GM18870 (cell line): ENCODE data around the gene NLRP4.

Experiments
- ATAC-seq: cut with Tn5 transposase; IDR thresholded peaks from one replicate; pipeline ENCODE4 v1.9.1; 2021; ENCODE audit warnings: moderate library complexity; ENCODE audit not compliant: unreplicated experiment

NLRP4 gene, protein sequence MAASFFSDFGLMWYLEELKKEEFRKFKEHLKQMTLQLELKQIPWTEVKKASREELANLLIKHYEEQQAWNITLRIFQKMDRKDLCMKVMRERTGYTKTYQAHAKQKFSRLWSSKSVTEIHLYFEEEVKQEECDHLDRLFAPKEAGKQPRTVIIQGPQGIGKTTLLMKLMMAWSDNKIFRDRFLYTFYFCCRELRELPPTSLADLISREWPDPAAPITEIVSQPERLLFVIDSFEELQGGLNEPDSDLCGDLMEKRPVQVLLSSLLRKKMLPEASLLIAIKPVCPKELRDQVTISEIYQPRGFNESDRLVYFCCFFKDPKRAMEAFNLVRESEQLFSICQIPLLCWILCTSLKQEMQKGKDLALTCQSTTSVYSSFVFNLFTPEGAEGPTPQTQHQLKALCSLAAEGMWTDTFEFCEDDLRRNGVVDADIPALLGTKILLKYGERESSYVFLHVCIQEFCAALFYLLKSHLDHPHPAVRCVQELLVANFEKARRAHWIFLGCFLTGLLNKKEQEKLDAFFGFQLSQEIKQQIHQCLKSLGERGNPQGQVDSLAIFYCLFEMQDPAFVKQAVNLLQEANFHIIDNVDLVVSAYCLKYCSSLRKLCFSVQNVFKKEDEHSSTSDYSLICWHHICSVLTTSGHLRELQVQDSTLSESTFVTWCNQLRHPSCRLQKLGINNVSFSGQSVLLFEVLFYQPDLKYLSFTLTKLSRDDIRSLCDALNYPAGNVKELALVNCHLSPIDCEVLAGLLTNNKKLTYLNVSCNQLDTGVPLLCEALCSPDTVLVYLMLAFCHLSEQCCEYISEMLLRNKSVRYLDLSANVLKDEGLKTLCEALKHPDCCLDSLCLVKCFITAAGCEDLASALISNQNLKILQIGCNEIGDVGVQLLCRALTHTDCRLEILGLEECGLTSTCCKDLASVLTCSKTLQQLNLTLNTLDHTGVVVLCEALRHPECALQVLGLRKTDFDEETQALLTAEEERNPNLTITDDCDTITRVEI

DNA sequence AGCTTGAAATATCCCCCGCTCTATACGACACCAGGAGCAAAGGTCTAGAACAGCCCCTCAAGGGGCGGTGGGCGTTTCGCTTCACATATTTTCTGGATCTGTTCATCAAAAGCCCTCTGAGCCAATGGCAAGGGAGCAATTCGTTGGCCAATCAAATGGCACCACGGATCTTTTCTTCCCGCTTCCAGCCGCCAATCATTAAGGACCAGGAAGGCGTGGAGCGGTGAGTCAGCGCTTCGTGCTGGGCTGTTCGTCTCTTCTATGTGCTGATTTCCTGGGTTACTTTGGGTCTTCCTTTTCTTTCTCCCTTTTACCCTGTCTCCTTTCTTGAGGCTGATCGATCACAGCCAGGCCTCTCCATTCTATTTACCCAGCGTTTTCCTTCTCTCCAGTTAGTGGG lies at the start of gene NLRP4:
NLRP4 (plus strand) TSS at position 201 of the 400 bp plus-strand sequence. CDS start 15,541 bp downstream, outside the sequence.
- ATAC-seq = no peak

DNA sequence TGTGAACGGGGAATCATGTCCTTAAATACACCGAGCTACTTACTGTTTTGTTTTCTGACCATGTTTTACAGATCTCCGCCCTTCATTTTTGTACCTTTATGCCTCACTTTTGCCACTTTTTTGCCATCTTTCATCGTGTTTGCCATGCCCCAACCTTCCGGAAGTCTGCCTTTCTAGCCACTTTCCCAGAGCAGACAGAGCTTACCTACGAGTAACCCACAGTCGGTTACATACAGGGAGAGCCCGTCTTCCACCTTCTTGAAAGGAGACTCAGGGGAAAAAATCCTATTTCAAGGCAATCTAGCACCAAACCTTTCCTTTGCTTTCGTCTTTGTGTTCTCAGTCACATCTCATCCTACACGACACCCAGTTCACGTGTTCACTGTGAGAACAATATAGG lies 41.3 kb upstream of the NLRP4 start:
- no peak for ATAC-seq

DNA sequence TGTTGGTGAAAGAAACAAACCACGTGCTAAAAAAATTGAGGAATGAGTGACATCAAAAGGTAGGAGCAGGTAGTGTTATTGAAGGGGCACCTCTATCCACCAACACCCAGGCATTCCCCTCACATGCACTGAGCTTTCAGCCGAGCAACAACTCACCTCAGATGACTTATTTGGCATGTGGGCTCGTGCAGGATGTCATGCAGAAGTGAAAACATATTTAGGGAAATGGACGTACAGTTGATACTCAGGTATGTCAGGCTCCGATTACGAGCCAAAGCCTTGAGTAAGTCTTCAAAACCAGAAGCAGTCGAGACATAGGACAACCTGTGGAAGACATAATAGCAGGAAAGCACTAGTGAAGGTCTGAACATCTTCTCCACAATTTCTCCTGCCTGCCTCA lies 34.9 kb upstream of the NLRP4 start:
- ATAC-seq = no peak

DNA sequence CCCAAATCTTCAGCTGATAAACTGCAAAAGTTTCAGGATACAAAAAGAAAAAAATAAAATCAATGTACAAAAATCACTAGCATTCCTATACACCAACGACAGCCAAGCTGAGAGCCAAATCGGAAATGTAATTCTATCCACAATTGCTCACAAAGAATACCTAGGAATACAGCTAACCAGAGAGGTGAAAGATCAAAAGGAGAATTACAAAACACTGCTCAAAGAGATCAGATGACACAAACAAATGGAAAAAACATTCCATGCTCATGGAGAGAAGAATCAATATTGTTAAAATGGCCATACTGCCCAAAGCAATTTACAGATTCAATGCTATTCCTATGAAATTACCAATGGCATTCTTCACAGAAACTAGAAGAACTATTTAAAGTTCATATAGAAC lies 34.1 kb upstream of the NLRP4 start:
- no peak for ATAC-seq

DNA sequence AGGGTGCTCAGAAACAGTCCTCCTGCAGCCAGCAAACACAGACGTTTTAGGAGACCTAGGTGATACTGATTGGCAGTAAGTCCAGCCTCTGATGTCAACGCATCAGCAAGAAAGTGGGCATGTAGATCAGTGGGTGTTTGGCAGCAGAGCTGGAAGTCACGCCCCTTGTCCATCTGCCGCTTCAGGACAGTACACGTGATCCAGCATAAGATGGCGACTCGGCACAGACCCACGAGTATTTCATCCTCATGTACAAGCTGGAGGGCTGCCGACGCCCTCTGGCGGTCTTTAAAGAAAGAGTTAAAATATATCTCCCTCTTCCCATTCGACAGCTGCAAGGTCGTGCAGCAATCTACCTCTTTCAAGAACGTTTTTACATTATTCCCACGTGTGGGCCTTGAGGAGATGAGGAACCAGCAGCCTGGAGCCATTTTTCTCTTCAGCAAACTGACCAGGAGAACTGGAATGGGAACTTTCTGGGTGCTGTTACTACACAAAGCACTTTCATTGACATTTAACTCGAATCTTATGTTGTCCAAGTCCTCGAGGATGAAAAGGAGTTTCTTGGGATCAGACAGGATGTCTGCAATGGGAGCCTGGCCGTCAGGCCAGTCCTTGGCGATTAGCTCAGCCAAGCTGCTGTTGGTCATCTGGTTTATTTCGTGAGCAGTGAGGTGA lies 26.8 kb upstream of the NLRP4 start:
- no peak for ATAC-seq

DNA sequence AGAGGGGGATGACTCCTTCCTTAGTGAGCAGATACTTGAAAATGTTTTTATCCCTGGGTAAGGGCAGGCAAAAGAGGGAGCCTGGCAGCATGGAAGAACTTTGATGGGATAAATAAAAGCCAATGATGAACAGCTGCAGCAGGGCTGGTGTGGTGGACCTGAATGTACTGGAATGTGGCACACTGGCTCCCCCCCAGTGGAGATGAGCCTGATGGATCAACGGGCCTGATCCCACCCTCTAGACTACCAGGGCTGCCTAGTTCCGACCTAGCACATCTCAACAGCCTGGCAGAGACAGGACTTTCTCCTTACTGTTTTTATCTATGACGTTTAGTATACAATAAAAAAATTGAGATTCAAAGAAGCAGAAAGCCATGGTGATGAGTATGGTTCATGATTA lies 25.0 kb upstream of the NLRP4 start:
- ATAC-seq = no peak

DNA sequence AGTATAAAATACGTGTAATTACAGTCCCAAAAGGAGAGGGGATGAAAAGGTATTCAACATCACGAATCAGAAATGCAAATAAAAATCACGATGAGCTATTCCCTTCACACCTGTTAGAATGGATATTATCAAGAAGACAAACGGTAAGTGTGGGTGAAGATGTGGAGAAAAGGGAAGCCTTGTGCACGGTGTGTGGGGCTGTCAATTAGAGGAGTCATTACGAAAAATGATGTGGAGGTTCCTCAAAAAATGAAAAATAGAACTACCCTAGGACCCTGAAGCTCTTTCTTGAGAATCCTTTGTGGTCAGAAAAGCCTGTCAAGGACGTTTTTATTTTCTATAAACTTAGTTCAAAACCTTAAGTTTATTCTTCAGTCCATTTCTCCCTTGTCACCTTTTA lies 23.9 kb upstream of the NLRP4 start:
- no peak for ATAC-seq

DNA sequence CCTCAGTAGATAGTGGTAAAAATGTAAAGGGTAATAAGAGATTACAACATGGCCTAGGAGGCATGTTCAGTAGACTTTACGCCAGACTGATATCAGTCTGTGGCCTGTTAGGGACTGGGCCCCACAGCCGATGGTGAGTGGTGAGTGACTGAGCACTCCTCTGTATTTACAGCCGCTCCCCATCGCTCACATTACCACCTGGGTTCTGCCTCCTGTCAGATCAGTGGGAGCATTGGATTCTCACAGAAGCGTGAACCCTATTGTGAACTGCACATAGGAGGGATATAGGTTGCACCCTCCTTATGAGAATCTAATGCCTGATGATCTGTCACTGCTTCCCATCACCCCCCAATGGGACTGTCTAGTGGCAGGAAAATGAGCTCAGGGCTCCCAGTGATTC lies 22.4 kb upstream of the NLRP4 start:
- no peak for ATAC-seq

DNA sequence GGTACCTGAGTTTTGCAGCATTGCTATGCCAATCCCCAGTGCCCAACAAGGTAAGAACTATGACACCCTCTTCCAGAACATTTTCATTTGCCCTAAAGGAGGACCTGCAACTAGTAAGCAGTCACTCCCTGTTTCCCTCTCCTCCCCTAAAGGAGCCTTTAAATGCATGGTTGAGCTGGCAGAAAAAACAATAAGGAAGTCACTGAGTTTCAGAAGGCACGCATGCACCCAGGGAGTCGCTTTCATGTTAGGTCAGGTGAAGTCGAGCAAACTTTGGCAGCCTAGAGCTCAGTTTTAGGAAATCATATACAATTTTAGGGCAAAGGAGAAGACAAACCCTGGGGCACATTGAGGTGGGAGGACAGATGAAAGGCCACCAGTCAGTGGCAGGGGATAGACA lies 16.3 kb upstream of the NLRP4 start:
- ATAC-seq = no peak

DNA sequence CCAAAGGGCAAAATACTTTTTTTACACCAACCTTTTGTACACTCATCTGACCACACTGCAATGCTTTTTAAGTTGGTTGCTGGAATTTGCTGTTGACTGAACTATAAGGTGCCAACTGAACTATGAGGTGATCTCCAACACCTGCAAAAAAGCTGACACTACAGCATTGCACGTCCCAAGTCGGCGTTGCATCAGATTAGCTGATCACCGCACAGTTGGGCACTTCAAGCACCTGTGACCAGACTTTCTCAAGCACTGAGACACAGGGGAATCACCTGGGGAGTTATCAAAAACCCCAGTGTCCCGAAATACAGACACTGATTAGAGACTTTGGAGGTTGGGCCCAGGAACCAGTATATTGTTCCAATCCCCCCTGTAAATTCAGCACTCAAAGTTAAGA lies 5.7 kb upstream of the NLRP4 start:
- ATAC-seq = no peak

DNA sequence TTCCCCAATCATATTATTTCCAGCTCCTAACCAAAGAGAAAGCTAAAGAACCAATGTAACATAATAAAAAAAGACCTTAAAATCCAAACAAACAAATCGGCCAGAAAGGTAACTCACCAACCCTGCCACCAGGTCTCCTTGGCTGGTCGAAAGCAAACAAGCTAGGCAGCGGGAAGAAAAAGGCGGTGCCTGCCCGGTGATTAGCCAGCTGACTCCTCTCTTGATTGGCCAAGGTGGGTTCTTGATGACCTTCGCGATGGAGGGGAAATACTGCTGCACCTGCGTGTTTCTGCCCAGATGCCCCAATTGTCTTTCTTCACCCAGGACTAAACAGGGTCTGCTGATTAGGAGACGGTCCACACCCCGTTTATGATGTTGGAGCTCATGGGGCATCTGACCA lies 4.5 kb upstream of the NLRP4 start, which contains the start of gene NLRP11:
NLRP11 (minus strand) TSS at position 154 of the 400 bp plus-strand sequence. CDS start 13,825 bp downstream, outside the sequence.
- ATAC-seq = no peak

DNA sequence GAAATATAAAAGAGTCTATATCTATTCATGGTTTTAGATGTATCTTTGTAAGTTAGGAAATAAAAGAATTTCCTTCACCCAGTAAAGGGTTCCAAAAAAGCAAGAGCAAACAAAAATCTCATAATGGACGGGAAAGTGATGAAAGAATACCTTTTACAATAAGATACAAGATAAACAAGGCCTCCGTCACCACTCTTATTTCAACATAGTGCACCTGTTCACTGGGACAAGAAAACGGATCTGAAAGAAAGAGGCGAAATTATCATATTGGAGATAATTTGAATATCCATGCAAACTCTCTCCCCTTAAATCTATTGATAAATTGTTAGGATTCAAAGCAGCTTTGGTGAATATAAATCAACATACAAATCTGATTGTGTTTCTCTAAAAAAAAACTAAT lies 3.7 kb upstream of the NLRP4 start:
- no peak for ATAC-seq

DNA sequence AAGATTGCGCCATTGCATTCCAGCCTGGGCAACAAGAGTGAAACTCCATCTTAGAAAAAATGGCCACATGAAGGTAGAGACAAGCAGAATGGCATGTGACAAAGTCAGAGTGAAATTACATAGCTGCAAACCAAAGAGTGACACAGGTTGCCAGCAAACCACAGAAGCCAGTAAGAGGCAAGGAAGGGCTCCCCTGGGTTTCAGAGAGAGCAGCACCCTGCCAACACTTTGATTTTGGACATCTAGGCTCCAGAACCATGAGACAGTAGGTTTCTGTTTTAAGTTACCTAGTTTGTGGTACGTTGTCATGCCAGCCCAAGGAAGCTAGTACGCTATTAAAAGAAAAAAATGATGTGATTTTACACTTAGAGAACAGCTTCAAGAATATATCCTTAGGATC lies 1.9 kb downstream of the NLRP4 start:
- no peak for ATAC-seq

DNA sequence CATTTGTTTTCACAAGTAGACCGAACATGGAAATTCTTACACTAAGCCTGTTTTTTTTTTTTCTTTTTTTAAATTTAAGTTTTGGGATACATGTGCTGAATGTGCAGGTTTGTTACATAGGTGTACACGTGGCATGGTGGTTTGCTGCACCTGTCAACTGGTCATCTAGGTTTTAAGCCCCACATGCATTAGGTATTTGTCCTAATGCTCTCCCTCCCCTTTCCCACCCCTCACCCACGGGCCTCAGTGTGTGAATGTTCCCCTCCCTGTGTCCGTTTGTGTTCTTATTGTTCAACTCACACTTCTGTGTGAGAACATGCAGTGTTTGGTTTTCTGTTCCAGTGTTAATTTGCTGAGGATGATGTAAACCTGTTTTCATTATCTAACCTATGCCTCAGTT lies 2.6 kb downstream of the NLRP4 start:
- ATAC-seq = no peak

DNA sequence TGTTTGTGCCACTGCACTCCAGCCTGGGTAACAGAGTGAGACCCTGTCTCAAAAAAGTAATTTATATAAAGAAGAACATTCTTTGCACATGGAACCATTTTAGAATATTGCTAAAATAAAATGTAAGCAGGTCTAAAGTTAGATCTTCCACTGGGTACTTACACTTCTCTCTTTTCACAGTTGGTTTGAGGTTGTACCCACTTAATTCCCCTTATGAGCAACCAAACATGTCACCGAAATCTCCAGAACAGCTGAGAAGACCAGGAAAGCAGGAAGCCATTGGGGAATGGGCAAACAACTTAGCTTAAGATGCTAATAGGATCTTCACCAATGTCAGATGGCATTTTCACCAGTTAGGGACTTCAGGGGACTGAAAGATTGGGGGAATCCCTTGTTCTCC lies 18.8 kb downstream of the NLRP4 start:
- no peak for ATAC-seq

DNA sequence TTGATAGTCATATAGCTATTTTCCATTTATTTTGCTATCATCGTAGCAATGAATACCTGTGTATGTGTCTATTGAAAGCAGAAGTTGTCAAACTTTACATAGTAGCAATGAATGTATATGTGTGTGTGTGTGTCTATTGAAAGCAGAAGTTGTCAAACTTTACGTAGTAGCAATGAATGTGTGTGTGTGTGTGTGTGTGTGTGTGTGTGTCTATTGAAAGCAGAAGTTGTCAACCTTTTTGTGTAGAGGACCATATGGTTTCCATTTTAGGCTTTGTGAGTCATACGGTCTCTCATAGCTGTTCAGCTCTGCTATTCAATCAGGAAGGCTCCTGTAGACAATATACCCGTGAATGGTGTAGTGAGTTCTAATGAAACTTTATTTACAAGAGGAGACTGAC lies 20.8 kb downstream of the NLRP4 start:
- no peak for ATAC-seq

DNA sequence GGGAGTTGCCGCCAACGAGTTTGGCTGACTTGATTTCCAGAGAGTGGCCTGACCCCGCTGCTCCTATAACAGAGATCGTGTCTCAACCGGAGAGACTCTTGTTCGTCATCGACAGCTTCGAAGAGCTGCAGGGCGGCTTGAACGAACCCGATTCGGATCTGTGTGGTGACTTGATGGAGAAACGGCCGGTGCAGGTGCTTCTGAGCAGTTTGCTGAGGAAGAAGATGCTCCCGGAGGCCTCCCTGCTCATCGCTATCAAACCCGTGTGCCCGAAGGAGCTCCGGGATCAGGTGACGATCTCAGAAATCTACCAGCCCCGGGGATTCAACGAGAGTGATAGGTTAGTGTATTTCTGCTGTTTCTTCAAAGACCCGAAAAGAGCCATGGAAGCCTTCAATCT lies 21.6 kb downstream of the NLRP4 start:
- ATAC-seq = no peak

DNA sequence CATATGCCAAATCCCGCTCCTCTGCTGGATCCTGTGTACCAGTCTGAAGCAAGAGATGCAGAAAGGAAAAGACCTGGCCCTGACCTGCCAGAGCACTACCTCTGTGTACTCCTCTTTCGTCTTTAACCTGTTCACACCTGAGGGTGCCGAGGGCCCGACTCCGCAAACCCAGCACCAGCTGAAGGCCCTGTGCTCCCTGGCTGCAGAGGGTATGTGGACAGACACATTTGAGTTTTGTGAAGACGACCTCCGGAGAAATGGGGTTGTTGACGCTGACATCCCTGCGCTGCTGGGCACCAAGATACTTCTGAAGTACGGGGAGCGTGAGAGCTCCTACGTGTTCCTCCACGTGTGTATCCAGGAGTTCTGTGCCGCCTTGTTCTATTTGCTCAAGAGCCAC lies 22.1 kb downstream of the NLRP4 start:
- ATAC-seq = no peak

DNA sequence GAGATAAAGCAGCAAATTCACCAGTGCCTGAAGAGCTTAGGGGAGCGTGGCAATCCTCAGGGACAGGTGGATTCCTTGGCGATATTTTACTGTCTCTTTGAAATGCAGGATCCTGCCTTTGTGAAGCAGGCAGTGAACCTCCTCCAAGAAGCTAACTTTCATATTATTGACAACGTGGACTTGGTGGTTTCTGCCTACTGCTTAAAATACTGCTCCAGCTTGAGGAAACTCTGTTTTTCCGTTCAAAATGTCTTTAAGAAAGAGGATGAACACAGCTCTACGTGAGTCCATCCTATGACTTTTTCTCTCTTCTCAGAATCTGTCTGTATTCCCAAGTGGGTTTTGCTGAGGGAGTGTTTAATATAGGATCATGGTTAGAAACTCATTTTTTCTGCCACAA lies 22.6 kb downstream of the NLRP4 start:
- no peak for ATAC-seq

DNA sequence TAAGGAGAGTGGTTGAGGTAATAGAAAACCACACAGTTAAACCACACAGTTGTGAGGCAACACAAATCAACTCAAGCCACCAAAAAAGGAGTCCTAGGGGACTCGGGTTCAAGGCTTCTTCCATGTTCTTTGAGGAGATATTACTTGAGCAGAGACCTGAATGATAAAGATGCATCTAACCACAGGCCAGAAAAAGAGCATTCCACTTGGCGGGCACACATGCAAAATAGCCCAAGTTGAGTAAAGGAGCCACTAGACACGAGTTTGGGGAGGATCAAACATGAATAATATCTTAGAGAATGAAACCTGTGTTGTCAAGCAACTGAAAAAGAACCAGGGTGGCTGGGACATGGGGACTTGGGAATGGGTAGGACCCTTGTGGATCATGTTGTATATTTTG lies 30.2 kb downstream of the NLRP4 start:
- ATAC-seq = no peak

DNA sequence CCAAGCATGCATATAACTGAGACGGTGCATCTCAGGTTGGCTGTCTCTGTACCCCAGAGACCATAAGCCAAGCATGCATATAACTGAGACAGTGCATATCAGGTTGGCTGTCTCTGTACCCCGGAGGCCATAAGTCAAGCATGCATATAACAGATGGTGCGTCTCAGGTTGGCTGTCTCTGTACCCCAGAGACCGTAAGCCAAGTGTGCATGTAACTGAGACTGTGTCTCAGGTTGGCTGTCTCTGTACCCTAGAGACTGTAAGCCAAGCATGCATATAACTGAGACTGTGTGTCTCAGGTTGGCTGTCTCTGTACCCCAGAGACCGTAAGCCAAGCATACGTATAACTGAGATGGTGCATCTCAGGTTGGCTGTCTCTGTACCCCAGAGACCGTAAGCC lies 30.8 kb downstream of the NLRP4 start:
- ATAC-seq = no peak
